WTC11 (cell line): ENCODE data around the gene NYAP1.

Experiments
- ATF1 ChIP-seq: sonication (generic); formaldehyde crosslinking; IDR thresholded peaks from 2 replicates; pipeline ENCODE4 v1.8.1; 2023; ENCODE audit warnings: mild to moderate bottlenecking, moderate library complexity, missing genetic modification reagents
- TF ChIP-seq, protein P1 (sequence below): fragments of 200-600 bp; IDR thresholded peaks from 2 replicates; pipeline ENCODE4 v1.8.0; 2022; ENCODE audit warnings: antibody characterized with exemption
- TF ChIP-seq, protein P2 (sequence below): sonication (generic); formaldehyde crosslinking; conservative IDR thresholded peaks from 2 replicates; pipeline ENCODE4 v1.8.1; 2023; ENCODE audit warnings: mild to moderate bottlenecking, low read depth, missing genetic modification reagents, moderate library complexity

DNA sequence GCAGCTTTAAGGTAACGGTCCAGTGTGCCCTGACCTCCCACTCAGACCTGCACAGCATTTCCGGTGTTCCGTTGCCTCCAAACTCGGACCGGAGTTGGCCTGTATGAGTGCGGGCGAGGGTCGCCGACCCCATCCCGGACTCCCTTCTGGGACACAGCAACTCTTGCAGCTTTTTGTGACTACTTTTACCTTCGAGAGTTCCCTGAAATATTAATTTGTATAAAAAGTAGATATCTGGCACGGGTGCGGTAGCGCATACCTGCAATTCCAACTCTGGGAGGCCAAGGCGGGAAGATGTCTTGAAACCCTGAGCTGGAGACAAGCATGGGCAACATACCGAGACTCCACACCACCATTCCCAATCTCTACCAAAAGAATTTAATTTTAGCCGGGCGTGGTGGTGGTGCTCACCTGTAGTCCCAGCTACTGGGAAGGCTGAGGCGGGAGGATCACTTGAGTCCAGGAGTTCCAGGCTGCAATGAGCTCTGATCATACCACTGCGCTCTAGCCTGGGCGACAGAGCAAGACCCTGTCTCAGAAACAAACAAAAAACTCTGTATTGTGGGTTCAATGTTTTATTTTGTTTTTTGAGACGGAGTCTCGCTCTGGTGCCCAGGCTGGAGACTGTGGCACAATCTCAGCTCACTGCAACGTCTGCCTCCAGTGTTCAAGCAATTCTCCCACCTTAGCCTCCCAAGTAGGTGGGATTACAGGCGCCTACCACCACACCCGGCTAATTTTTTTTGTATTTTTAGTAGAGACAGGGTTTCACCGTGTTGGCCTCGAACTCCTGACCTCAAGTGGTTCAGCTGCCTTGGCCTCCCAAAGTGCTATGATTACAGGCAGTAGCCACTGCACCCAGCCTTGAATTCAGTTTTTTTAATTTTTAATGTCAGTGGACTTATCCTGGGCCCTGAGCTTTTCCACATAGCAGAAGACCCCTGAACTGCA lies 46.3 kb upstream of the NYAP1 start:
- TF ChIP-seq, protein P1, sequence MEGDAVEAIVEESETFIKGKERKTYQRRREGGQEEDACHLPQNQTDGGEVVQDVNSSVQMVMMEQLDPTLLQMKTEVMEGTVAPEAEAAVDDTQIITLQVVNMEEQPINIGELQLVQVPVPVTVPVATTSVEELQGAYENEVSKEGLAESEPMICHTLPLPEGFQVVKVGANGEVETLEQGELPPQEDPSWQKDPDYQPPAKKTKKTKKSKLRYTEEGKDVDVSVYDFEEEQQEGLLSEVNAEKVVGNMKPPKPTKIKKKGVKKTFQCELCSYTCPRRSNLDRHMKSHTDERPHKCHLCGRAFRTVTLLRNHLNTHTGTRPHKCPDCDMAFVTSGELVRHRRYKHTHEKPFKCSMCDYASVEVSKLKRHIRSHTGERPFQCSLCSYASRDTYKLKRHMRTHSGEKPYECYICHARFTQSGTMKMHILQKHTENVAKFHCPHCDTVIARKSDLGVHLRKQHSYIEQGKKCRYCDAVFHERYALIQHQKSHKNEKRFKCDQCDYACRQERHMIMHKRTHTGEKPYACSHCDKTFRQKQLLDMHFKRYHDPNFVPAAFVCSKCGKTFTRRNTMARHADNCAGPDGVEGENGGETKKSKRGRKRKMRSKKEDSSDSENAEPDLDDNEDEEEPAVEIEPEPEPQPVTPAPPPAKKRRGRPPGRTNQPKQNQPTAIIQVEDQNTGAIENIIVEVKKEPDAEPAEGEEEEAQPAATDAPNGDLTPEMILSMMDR, result no peak
- TF ChIP-seq, protein P2, sequence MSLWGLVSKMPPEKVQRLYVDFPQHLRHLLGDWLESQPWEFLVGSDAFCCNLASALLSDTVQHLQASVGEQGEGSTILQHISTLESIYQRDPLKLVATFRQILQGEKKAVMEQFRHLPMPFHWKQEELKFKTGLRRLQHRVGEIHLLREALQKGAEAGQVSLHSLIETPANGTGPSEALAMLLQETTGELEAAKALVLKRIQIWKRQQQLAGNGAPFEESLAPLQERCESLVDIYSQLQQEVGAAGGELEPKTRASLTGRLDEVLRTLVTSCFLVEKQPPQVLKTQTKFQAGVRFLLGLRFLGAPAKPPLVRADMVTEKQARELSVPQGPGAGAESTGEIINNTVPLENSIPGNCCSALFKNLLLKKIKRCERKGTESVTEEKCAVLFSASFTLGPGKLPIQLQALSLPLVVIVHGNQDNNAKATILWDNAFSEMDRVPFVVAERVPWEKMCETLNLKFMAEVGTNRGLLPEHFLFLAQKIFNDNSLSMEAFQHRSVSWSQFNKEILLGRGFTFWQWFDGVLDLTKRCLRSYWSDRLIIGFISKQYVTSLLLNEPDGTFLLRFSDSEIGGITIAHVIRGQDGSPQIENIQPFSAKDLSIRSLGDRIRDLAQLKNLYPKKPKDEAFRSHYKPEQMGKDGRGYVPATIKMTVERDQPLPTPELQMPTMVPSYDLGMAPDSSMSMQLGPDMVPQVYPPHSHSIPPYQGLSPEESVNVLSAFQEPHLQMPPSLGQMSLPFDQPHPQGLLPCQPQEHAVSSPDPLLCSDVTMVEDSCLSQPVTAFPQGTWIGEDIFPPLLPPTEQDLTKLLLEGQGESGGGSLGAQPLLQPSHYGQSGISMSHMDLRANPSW, result no peak
- TF ChIP-seq ATF1 (CRISPR knock-in tag), result no peak
